ENCODE results near the gene RAI14.

The RAI14 gene

GRCh38 chr5:34858790-34859189 is 202.7 kb downstream of the RAI14 start:
- Histone ChIP-seq H3K9me3 (ENCODE audit: control insufficient read depth, insufficient read depth, low read length) (no peaks in the 10 kb centered on the region), H3K4me3 (ENCODE audit: low read depth, low read length) (no peak overlapping the region), H3K27me3 (ENCODE audit: control insufficient read depth, insufficient read depth, low read length) (no peaks in the 10 kb centered on the region), H3K4me1 (ENCODE audit: control insufficient read depth, insufficient read depth, low read length) (peaks cover 3% of the 10 kb centered on the region), H3K36me3 (ENCODE audit: control insufficient read depth, insufficient read depth, low read length) (no peaks in the 10 kb centered on the region), H3K9ac (ENCODE audit: low read depth, low read length) (no peak overlapping the region)

- Histone ChIP-seq H3K4me1 (ENCODE audit: control insufficient read depth, insufficient read depth, low read length) (peaks cover 8% of the 10 kb centered on the region), H3K36me3 (ENCODE audit: control insufficient read depth, insufficient read depth, low read length) (no peaks in the 10 kb centered on the region), H3K9ac (ENCODE audit: low read depth, low read length) (no peak overlapping the region), H3K27me3 (ENCODE audit: control insufficient read depth, insufficient read depth, low read length) (no peaks in the 10 kb centered on the region), H3K4me3 (ENCODE audit: low read depth, low read length) (no peak overlapping the region), H3K9me3 (ENCODE audit: control insufficient read depth, insufficient read depth, low read length) (no peaks in the 10 kb centered on the region)
Measured at GRCh38 chr5:34859253-34859652, 203.1 kb downstream of the RAI14 start.

- Histone ChIP-seq H3K9ac (ENCODE audit: low read depth, low read length) (no peak overlapping the region), H3K4me1 (ENCODE audit: control insufficient read depth, insufficient read depth, low read length) (peaks cover 15% of the 10 kb centered on the region), H3K27me3 (ENCODE audit: control insufficient read depth, insufficient read depth, low read length) (no peaks in the 10 kb centered on the region), H3K4me3 (ENCODE audit: low read depth, low read length) (no peak overlapping the region), H3K9me3 (ENCODE audit: control insufficient read depth, insufficient read depth, low read length) (no peaks in the 10 kb centered on the region), H3K36me3 (ENCODE audit: control insufficient read depth, insufficient read depth, low read length) (no peaks in the 10 kb centered on the region)
Measured at GRCh38 chr5:34863946-34864345, 207.8 kb downstream of the RAI14 start.

GRCh38 chr5:34865091-34865490 is 209.0 kb downstream of the RAI14 start:
- H3K9me3 ChIP-seq (ENCODE audit: control insufficient read depth, insufficient read depth, low read length) = no peaks in the 10 kb centered on the region
- H3K36me3 ChIP-seq (ENCODE audit: control insufficient read depth, insufficient read depth, low read length) = no peaks in the 10 kb centered on the region
- H3K4me3 ChIP-seq (ENCODE audit: low read depth, low read length) = no peak overlapping the region
- no peaks in the 10 kb centered on the region for H3K27me3 ChIP-seq (ENCODE audit: control insufficient read depth, insufficient read depth, low read length)
- H3K4me1 ChIP-seq (ENCODE audit: control insufficient read depth, insufficient read depth, low read length) = peaks cover 15% of the 10 kb centered on the region
- H3K9ac ChIP-seq (ENCODE audit: low read depth, low read length) = no peak overlapping the region

- Histone ChIP-seq H3K9me3 (ENCODE audit: control insufficient read depth, insufficient read depth, low read length) (no peaks in the 10 kb centered on the region), H3K36me3 (ENCODE audit: control insufficient read depth, insufficient read depth, low read length) (no peaks in the 10 kb centered on the region), H3K27me3 (ENCODE audit: control insufficient read depth, insufficient read depth, low read length) (no peaks in the 10 kb centered on the region), H3K9ac (ENCODE audit: low read depth, low read length) (no peak overlapping the region), H3K4me1 (ENCODE audit: control insufficient read depth, insufficient read depth, low read length) (peaks cover 15% of the 10 kb centered on the region), H3K4me3 (ENCODE audit: low read depth, low read length) (no peak overlapping the region)
Measured at GRCh38 chr5:34866989-34867471, 210.9 kb downstream of the RAI14 start.

- Histone ChIP-seq H3K27me3 (ENCODE audit: control insufficient read depth, insufficient read depth, low read length) (no peaks in the 10 kb centered on the region), H3K36me3 (ENCODE audit: control insufficient read depth, insufficient read depth, low read length) (no peaks in the 10 kb centered on the region), H3K4me3 (ENCODE audit: low read depth, low read length) (no peak overlapping the region), H3K9me3 (ENCODE audit: control insufficient read depth, insufficient read depth, low read length) (no peaks in the 10 kb centered on the region), H3K4me1 (ENCODE audit: control insufficient read depth, insufficient read depth, low read length) (peaks cover 15% of the 10 kb centered on the region), H3K9ac (ENCODE audit: low read depth, low read length) (no peak overlapping the region)
Measured at GRCh38 chr5:34867660-34868059, 211.5 kb downstream of the RAI14 start.

GRCh38 chr5:34868791-34869190 is 212.7 kb downstream of the RAI14 start:
- no peaks in the 10 kb centered on the region for H3K9me3 ChIP-seq (ENCODE audit: control insufficient read depth, insufficient read depth, low read length)
- no peaks in the 10 kb centered on the region for H3K36me3 ChIP-seq (ENCODE audit: control insufficient read depth, insufficient read depth, low read length)
- peaks cover 12% of the 10 kb centered on the region for H3K4me1 ChIP-seq (ENCODE audit: control insufficient read depth, insufficient read depth, low read length)
- no peak overlapping the region for H3K9ac ChIP-seq (ENCODE audit: low read depth, low read length)
- H3K27me3 ChIP-seq (ENCODE audit: control insufficient read depth, insufficient read depth, low read length) = no peaks in the 10 kb centered on the region
- no peak overlapping the region for H3K4me3 ChIP-seq (ENCODE audit: low read depth, low read length)

- H3K36me3 ChIP-seq (ENCODE audit: control insufficient read depth, insufficient read depth, low read length) = no peaks in the 10 kb centered on the region
- H3K27me3 ChIP-seq (ENCODE audit: control insufficient read depth, insufficient read depth, low read length) = no peaks in the 10 kb centered on the region
- peaks cover 7% of the 10 kb centered on the region for H3K4me1 ChIP-seq (ENCODE audit: control insufficient read depth, insufficient read depth, low read length)
- no peak overlapping the region for H3K9ac ChIP-seq (ENCODE audit: low read depth, low read length)
- H3K4me3 ChIP-seq (ENCODE audit: low read depth, low read length) = no peak overlapping the region
- no peaks in the 10 kb centered on the region for H3K9me3 ChIP-seq (ENCODE audit: control insufficient read depth, insufficient read depth, low read length)
Measured at GRCh38 chr5:34869256-34869655, 213.1 kb downstream of the RAI14 start.

GRCh38 chr5:34870382-34870781 is 214.3 kb downstream of the RAI14 start:
- Histone ChIP-seq H3K9ac (ENCODE audit: low read depth, low read length) (no peak overlapping the region), H3K4me3 (ENCODE audit: low read depth, low read length) (no peak overlapping the region), H3K4me1 (ENCODE audit: control insufficient read depth, insufficient read depth, low read length) (peaks cover 4% of the 10 kb centered on the region), H3K36me3 (ENCODE audit: control insufficient read depth, insufficient read depth, low read length) (no peaks in the 10 kb centered on the region), H3K9me3 (ENCODE audit: control insufficient read depth, insufficient read depth, low read length) (no peaks in the 10 kb centered on the region), H3K27me3 (ENCODE audit: control insufficient read depth, insufficient read depth, low read length) (no peaks in the 10 kb centered on the region)

GRCh38 chr5:34876275-34876674 is 220.1 kb downstream of the RAI14 start:
- Histone ChIP-seq H3K36me3 (ENCODE audit: control insufficient read depth, insufficient read depth, low read length) (no peaks in the 10 kb centered on the region), H3K9ac (ENCODE audit: low read depth, low read length) (no peak overlapping the region), H3K4me1 (ENCODE audit: control insufficient read depth, insufficient read depth, low read length) (no peaks in the 10 kb centered on the region), H3K9me3 (ENCODE audit: control insufficient read depth, insufficient read depth, low read length) (no peaks in the 10 kb centered on the region), H3K4me3 (ENCODE audit: low read depth, low read length) (no peak overlapping the region), H3K27me3 (ENCODE audit: control insufficient read depth, insufficient read depth, low read length) (no peaks in the 10 kb centered on the region)

- H3K9me3 ChIP-seq (ENCODE audit: control insufficient read depth, insufficient read depth, low read length) = no peaks in the 10 kb centered on the region
- H3K36me3 ChIP-seq (ENCODE audit: control insufficient read depth, insufficient read depth, low read length) = no peaks in the 10 kb centered on the region
- no peak overlapping the region for H3K4me3 ChIP-seq (ENCODE audit: low read depth, low read length)
- no peak overlapping the region for H3K9ac ChIP-seq (ENCODE audit: low read depth, low read length)
- H3K4me1 ChIP-seq (ENCODE audit: control insufficient read depth, insufficient read depth, low read length) = no peaks in the 10 kb centered on the region
- H3K27me3 ChIP-seq (ENCODE audit: control insufficient read depth, insufficient read depth, low read length) = no peaks in the 10 kb centered on the region
Measured at GRCh38 chr5:34881246-34881645, 225.1 kb downstream of the RAI14 start.

Data from iPS-15b (cell line).